ENCODE measurements around the gene SP8.
A peak's percentile ranks its signal among the peaks of the same experiment; 100 is the strongest.

SP8 gene

GRCh38 chr7:20785157-20786048 lies 1.3 kb downstream of the SP8 start:
- ChIA-PET POLR2A (no interaction called here), CTCF (no interaction called here)
- DNase-seq (ENCODE audit: low read depth, low spot score): no peak
- TF ChIP-seq CTCF (IDR thresholded peaks at IDR 0.05; ENCODE audit: insufficient read depth, low read length, missing control alignments): no peak
- peak overlapping the region; percentile 43 for H3K4me3 ChIP-seq (ENCODE audit: low read depth, low read length)

GRCh38 chr7:20784388-20785156 lies 2.1 kb downstream of the SP8 start:
- CTCF ChIA-PET: no interaction called here
- TF ChIP-seq CTCF (IDR thresholded peaks at IDR 0.05; ENCODE audit: insufficient read depth, low read length, missing control alignments): no peak
- POLR2A ChIA-PET: no interaction called here
- no peak for DNase-seq (ENCODE audit: low read depth, low spot score)
- no peak overlapping the region for H3K4me3 ChIP-seq (ENCODE audit: low read depth, low read length)

DNA sequence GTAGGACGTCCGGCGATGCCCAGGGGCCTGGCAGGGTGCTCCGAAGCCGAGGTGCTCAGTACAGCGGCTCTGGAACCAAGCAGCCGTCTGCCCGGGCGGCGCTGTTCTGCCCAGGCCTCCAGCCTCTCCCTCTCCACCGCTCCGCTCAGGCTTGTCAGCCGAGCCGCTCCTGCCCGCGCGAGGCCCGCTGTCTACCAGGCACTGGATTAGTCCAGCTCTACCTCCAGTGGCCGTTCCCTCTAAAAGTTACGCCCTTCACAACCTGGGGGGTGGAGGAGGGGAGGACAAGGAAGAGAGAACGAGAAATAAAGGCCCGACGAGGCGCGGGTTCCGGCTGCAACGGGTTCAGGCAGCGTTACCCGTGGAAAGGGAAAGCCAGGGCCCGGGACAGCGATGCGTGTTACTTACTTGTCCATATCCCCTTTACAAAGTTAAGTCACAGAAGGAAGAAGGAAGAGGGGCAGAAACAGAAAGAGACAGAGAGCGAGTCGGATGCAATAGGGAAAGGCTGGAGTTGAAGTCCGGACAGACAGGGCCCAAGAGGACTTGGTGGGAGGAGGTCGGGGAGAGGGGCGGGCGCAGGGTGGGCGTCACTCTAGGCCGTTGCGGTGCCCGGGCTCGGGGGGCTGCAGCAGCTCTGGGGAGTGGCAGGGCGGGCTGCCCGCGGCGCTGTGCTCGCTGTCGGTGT lies 2.8 kb downstream of the SP8 start:
- CTCF ChIA-PET: no interaction called here

DNA sequence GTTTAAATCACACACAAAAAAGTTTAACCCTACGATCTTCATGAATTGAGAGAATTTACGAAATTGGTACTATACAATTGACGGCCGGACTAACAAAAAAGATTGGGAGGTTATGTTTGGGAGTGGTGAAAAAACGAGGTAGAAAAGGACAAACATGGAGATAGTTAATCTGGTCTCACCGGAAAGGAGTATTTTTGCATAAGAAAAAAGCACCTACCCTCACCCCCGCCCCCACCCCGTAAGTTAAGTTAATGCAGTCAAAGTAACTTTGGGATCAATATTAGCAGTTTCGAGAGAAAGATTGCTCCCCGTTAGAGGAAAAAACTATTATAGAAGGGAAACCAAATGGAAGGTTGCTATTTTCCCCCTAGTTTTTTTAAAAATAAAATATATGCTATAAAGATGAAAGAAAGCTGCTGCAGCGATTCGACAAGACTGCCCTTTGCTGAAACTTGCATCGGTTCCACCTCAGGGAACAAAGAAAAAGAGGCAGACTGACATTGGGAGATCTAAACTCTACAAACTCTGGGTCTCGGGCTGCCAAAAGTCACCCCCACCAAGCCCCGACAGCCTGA lies 3.5 kb downstream of the SP8 start:
- H3K4me3 ChIP-seq (ENCODE audit: low read depth, low read length): no peak overlapping the region
- TF ChIP-seq CTCF (IDR thresholded peaks at IDR 0.05; ENCODE audit: insufficient read depth, low read length, missing control alignments): no peak
- ChIA-PET POLR2A (no interaction called here), CTCF (no interaction called here)
- DNase-seq (ENCODE audit: low read depth, low spot score): no peak

More for the DNA sequence above, 2.8 kb downstream of the SP8 start:
- TF ChIP-seq CTCF (IDR thresholded peaks at IDR 0.05; ENCODE audit: insufficient read depth, low read length, missing control alignments): no peak
- H3K4me3 ChIP-seq (ENCODE audit: low read depth, low read length): no peak overlapping the region
- DNase-seq (ENCODE audit: low read depth, low spot score): no peak
- POLR2A ChIA-PET: no interaction called here

DNA sequence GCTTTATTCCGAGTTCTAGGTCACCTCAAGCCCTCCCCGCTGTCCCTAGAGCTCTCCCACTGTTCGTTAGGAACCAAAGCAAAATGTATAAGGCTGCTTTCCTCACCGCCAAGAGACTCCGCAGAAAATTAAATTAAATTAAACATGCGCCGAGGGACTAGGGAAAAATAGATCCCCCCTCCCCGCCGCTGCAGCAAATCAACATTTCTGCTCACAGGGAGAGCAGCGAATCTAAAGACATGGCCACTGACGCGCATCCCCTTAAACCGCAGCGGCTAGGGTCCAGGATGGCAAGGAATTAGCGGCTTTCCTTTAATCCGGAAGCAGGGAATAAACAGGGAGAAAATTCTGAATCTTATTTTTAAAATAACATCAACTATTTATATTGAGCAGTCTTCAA lies 7.6 kb downstream of the SP8 start:
- no peak overlapping the region for H3K4me3 ChIP-seq (ENCODE audit: low read depth, low read length)
- no peak for DNase-seq (ENCODE audit: low read depth, low spot score)
- POLR2A ChIA-PET: no interaction called here
- no peak for TF ChIP-seq CTCF (IDR thresholded peaks at IDR 0.05; ENCODE audit: insufficient read depth, low read length, missing control alignments)
- CTCF ChIA-PET: no interaction called here
